DOHH2 (cell line): ENCODE data around the gene SCAMP4.

Experiments
- H3F3A ChIP-seq: fragments of 200-600 bp; sonication (generic), shearing (Covaris generic); 2 replicates; pipeline ENCODE4 v1.6.0; 2016; ENCODE audit warnings: antibody characterized with exemption, mild to moderate bottlenecking; ENCODE audit not compliant: control insufficient read depth, insufficient read depth
- H3K27ac ChIP-seq: fragments of 200-600 bp; sonication (generic); 2 replicates; pipeline ENCODE4 v1.5.1; 2014; ENCODE audit warnings: low read depth, mild to moderate bottlenecking, low read length, moderate library complexity
- H3K27me3 ChIP-seq: fragments of 200-600 bp; sonication (generic); 2 replicates; pipeline ENCODE4 v1.6.1; 2014; ENCODE audit warnings: mild to moderate bottlenecking, low read length, mixed read lengths; ENCODE audit not compliant: control insufficient read depth
- H3K36me3 ChIP-seq: fragments of 200-600 bp; sonication (generic); 2 replicates; pipeline ENCODE4 v1.6.1; 2014; ENCODE audit warnings: mild to moderate bottlenecking, low read length, moderate library complexity, mixed read lengths; ENCODE audit not compliant: control insufficient read depth
- H3K4me1 ChIP-seq: fragments of 200-600 bp; sonication (generic); 2 replicates; pipeline ENCODE4 v1.6.1; 2014; ENCODE audit warnings: mild to moderate bottlenecking, low read length, mixed read lengths; ENCODE audit not compliant: control insufficient read depth
- H3K4me2 ChIP-seq: fragments of 200-600 bp; sonication (generic); 2 replicates; pipeline ENCODE4 v1.6.0; 2014; ENCODE audit warnings: mild to moderate bottlenecking, low read length, moderate library complexity
- H3K4me3 ChIP-seq: fragments of 200-600 bp; sonication (generic); 2 replicates; pipeline ENCODE4 v1.5.1; 2014; ENCODE audit warnings: mild to moderate bottlenecking, low read length, mixed read lengths
- H3K79me2 ChIP-seq: fragments of 200-600 bp; sonication (generic); 2 replicates; pipeline ENCODE4 v1.6.1; 2014; ENCODE audit warnings: mild to moderate bottlenecking, low read length, mixed read lengths; ENCODE audit not compliant: control insufficient read depth
- H3K9me2 ChIP-seq: fragments of 200-600 bp; sonication (generic); replicated peaks from 2 replicates; pipeline ENCODE4 v1.6.1; 2014; ENCODE audit warnings: mild to moderate bottlenecking, low read length, mixed read lengths; ENCODE audit not compliant: control insufficient read depth
- H3K9me3 ChIP-seq: fragments of 200-600 bp; sonication (generic); 2 replicates; pipeline ENCODE4 v1.6.1; 2014; ENCODE audit warnings: antibody characterized with exemption, low read length, mixed read lengths; ENCODE audit not compliant: control insufficient read depth, insufficient read depth
- H4K20me1 ChIP-seq: fragments of 200-600 bp; sonication (generic); 2 replicates; pipeline ENCODE4 v1.6.0; 2014; ENCODE audit warnings: low read depth, mild to moderate bottlenecking, antibody characterized with exemption, low read length, moderate library complexity; ENCODE audit not compliant: control insufficient read depth, insufficient read depth
- CTCF ChIP-seq: fragments of 200-600 bp; sonication (generic); IDR thresholded peaks from one replicate; pipeline ENCODE4 v1.5.1; 2014; ENCODE audit warnings: antibody characterized with exemption, mild to moderate bottlenecking, low read depth, low read length; ENCODE audit not compliant: poor library complexity, severe bottlenecking
- EZH2phosphoT487 ChIP-seq: fragments of 200-600 bp; sonication (generic); IDR thresholded peaks from 2 replicates; pipeline ENCODE4 v1.6.1; 2017; ENCODE audit warnings: borderline replicate concordance, mild to moderate bottlenecking, antibody characterized with exemption, low read length, moderate library complexity, mixed read lengths

SCAMP4 gene

GRCh38 chr19:1889907-1890306 is 15.3 kb upstream of the SCAMP4 start:
- Histone ChIP-seq H3K4me3 (no peak overlapping the region), H3K27ac (no peak overlapping the region), H3K9me2 (no peaks in the 10 kb centered on the region), H3K4me2 (no peak overlapping the region), H3K36me3 (peaks cover under 1% of the 10 kb centered on the region; the same call in 1 of the 2 replicates), H3K4me1 (peaks cover 14% of the 10 kb centered on the region), H3K27me3 (no peaks in the 10 kb centered on the region), H3K79me2 (peaks cover 2% of the 10 kb centered on the region), H4K20me1 (no peaks in the 10 kb centered on the region; the same call in 1 of the 2 replicates), H3K9me3 (no peaks in the 10 kb centered on the region), H3F3A (no peaks in the 10 kb centered on the region)
- TF ChIP-seq CTCF (no peak), EZH2phosphoT487 (no peak)

- Histone ChIP-seq H3K4me2 (no peak overlapping the region), H3K9me3 (no peaks in the 10 kb centered on the region)
- TF ChIP-seq EZH2phosphoT487 (no peak), CTCF (no peak)
Observed at GRCh38 chr19:1893791-1894190, 11.4 kb upstream of the SCAMP4 start.

GRCh38 chr19:1896508-1896907 is 8.7 kb upstream of the SCAMP4 start:
- no peaks in the 10 kb centered on the region for H3K9me3 ChIP-seq
- H3K36me3 ChIP-seq = no peaks in the 10 kb centered on the region
- peak overlapping the region; percentile 54 for H3K4me3 ChIP-seq
- peaks cover 51% of the 10 kb centered on the region for H3K4me1 ChIP-seq
- no peak for TF ChIP-seq EZH2phosphoT487
- TF ChIP-seq CTCF = no peak
- no peaks in the 10 kb centered on the region for H4K20me1 ChIP-seq
- H3K27me3 ChIP-seq = no peaks in the 10 kb centered on the region
- H3K9me2 ChIP-seq = no peaks in the 10 kb centered on the region
- peak overlapping the region; percentile 52 for H3K4me2 ChIP-seq
- no peak overlapping the region for H3K27ac ChIP-seq
- no peaks in the 10 kb centered on the region for H3K79me2 ChIP-seq
- peaks cover 9% of the 10 kb centered on the region for H3F3A ChIP-seq

More at GRCh38 chr19:1893791-1894190, 11.4 kb upstream of the SCAMP4 start:
- no peaks in the 10 kb centered on the region for H3K79me2 ChIP-seq
- H3K4me3 ChIP-seq = no peak overlapping the region
- H3K36me3 ChIP-seq = no peaks in the 10 kb centered on the region
- no peaks in the 10 kb centered on the region for H4K20me1 ChIP-seq
- H3K9me2 ChIP-seq = no peaks in the 10 kb centered on the region
- no peak overlapping the region for H3K27ac ChIP-seq
- H3K27me3 ChIP-seq = no peaks in the 10 kb centered on the region
- H3K4me1 ChIP-seq = peaks cover 47% of the 10 kb centered on the region
- H3F3A ChIP-seq = peaks cover 6% of the 10 kb centered on the region; the same call in 1 of the 2 replicates
